Activated CD4-positive, alpha-beta T cell treated with anti-CD3 and anti-CD28 coated beads, Interleukin-2, amount 50 U/mL, for 1 hour (primary cell): ENCODE results near the gene GPN1.
A peak's percentile ranks its signal among the peaks of the same experiment; 100 is the strongest.
"Not testable (repeated sequence)": the region's sequence is repeated elsewhere in the genome, so short reads cannot be mapped to it uniquely, and the experiment has no call there.

Experiments used
- DNase-seq: peaks from one replicate; pipeline ENCODE4 v3.0.0-alpha.2; 2020

GPN1 gene

GRCh38 chr2:27628767-27629709, at the start of gene GPN1, which contains the start of gene CCDC121:
Gene GPN1 (plus strand): TSS chr2:27629050. CDS start chr2:27629059, 9 bp downstream.
Gene CCDC121 (minus strand): TSS chr2:27629012. CDS start chr2:27627799, 1,213 bp downstream.
- peak; percentile 94 for DNase-seq

GRCh38 chr2:27581417-27582128, 47.3 kb upstream of the GPN1 start:
- DNase-seq = no peak

DNA sequence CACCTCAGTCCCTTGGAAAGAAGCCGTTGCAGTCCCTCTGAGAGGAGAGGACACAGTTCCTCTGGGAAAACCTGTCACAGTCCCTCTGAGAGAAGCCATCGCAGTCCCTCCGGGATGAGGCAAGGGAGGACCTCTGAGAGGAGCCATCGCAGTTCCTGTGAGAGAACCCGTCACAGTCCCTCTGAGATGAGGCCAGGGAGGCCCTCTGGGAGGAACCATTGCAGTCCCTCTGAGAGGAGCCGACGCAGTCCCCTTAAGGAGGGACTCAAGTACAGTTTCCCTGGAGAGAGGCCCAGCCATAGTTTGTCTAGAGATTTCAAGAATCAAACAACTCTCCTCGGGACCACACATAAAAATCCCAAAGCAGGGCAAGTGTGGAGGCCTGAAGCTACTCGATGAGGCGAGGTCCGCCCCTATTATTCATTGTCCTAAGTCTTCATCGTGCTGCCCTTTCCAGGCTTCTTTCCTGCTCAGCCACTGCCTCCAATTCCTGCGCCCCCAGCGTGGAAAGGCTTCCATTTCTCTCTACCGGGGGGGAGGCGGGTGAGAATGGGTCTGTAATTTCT, 46.6 kb upstream of the GPN1 start:
- no peak for DNase-seq

GRCh38 chr2:27582695-27583389, 46.0 kb upstream of the GPN1 start, which contains the start of gene ZNF512:
Gene ZNF512 (plus strand): TSS chr2:27583042. CDS start chr2:27583113, 71 bp downstream.
- DNase-seq = peak; percentile 64

GRCh38 chr2:27583390-27583915, 45.4 kb upstream of the GPN1 start:
- DNase-seq = no peak

DNA sequence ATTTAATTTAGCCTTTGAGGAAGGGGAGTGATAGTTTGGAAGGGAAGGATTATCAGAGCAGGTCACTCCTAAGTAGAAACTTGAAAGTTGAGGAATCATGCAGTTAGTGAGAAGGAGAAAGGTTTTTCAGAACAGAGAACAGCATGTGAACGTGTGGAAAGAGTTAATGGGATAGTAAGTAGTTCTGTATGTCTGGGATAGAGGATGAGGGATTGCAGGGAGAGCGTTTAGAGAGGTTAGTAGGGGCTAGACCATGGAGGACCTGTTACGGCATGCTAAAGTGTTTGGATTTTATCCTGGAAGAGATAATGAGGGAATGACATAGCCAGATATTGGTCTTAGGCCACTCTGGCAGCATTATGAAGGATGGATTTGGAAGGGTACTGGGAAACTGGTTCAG, 44.3 kb upstream of the GPN1 start:
- DNase-seq = no peak

- DNase-seq = no peak
These were observed 41.8 kb upstream of the GPN1 start for GRCh38 chr2:27587025-27587424.

DNA sequence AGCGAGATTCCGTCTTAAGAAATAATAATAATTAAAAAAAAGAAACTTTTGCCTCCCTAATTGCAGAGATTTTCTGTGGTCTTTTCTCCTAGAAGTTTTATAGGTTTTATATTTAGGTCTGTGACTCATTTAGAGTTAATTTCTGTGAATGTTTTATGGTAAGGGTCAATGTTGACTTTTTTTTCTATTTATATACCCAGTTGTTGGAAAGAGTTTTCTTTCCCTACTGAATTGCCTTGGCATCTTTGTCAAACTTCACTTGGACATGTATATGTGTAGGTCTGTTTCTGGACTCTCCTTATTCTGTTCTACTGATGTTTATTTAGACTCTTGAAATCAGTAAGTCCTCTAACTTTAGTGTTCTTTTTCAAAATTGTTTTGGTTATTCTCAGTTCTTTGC, 40.5 kb upstream of the GPN1 start:
- DNase-seq = no peak

GRCh38 chr2:27591745-27592144, 37.1 kb upstream of the GPN1 start:
- no peak for DNase-seq

DNA sequence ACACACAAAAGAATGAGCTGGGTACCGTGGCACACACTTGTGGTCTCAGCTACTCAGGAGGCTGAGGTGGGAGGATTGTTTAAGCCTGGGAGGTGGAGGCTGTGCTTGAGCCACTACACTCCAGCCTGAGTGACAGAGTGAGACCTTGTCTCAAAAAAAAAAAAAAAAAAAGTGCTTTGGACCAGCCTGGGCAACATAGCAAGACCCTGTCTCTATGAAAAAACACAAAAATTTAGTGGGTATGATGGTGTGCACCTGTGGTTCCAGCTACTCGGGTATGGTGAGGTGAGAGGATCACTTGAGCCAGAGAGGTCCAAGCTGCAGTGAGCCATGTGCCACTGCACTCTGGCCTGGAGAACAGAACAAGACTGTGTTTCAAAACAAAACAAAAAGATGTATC, 35.6 kb upstream of the GPN1 start:
- DNase-seq = no peak

DNA sequence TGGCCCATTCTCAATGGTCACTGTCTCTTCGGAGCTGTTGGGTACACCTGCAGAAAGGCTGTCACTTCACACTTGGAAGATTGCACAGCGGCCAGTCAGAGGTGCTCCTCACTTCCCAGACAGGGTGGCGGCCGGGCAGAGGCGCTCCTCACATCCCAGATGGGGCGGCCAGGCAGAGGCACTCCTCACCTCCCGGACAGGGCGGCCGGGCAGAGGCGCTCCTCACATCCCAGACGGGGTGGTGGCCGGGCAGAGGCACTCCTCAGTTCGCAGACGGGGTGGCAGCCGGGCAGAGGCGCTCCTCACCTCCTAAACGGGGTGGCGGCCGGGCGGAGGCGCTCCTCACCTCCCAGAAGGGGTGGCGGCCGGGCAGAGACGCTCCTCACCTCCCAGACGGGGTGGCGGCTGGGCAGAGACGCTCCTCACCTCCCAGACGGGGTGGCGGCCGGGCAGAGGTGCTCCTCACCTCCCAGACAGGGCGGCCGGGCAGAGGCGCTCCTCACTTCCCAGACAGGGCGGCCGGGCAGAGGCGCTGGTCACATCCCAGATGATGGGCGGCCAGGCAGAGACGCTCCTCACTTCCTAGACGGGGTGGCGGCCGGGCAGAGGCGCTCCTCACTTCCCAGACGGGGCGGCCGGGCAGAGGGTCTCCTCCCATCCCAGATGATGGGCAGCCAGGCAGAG, 34.7 kb upstream of the GPN1 start:
- not testable (repeated sequence) for DNase-seq

DNA sequence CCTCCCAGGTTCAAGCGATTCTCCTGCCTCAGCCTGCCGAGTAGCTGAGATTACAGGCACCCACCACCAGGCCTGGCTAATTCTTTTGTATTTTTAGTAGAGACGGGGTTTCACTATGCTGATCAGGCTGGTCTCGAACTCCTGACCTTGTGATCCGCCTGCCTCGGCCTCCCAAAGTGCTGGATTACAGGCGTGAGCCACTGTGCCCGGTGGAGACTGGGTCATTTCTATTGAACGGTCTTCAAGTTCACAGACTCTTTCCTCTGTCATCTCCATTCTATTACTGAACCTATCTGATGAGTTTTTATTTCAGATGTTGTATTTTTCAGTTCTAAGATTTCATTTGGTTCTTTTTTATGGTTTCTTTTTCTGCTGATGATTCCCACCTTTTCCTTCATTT, 33.4 kb upstream of the GPN1 start:
- not testable (repeated sequence) for DNase-seq

DNA sequence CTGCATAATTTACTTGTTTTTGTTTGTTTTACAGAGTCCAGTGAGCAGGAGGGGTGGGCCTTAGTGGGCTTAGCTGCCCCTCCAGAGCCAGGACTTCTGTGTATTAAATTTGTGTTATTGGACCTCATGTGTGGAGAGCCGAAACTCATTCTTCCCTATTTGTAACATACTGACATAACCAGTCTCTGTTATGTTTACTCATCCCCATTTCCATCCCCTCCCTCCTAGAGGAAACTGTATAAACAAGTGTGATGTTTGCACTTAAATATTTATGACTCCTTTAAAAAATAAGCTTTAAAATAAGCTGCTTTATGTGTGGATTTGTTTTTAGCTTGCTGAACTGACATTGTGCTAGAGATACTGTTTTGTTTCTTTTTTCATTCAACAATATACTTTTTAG, 32.2 kb upstream of the GPN1 start:
- DNase-seq = no peak

DNA sequence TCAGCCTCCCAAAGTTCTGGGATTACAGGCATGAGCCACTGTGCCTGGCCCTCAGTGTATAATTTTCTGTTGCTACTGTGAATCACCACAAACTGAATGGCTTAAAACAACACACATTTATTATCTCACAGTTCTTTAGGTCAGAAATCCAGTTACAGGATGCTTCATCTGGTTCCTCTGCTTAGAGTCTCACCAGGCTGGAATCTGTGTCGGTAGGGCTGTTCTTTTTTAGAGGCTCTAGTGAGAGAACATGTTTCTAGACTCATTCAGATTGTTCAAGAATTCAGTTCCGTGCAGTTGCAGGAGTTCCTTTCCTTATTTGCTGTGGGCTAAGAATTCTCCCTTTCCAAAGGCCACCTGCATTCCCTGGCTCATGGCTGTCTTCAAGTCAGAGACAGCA, 22.2 kb upstream of the GPN1 start:
- DNase-seq = no peak

DNA sequence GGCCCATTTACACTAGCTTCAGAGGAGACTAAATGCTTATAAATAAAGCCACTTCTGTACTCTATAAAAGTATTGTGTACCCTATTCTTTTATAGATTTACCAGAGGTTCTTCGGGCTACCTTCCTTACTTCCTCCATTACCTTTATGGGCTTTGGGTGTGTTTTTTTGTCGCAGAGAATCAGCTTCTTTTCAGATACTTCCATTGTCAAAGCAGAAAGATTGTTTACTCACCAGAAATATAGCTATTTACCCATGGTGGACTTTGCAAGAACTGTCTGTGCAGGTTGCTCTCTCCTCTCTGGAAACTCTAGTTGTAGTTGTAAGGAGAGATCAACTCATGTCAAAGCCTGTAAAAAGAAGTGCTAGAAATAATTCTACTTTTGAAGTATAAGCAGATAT, 14.9 kb upstream of the GPN1 start:
- no peak for DNase-seq

GRCh38 chr2:27615316-27615715, 13.5 kb upstream of the GPN1 start:
- no peak for DNase-seq

GRCh38 chr2:27621524-27621923, 7.3 kb upstream of the GPN1 start:
- DNase-seq = no peak

DNA sequence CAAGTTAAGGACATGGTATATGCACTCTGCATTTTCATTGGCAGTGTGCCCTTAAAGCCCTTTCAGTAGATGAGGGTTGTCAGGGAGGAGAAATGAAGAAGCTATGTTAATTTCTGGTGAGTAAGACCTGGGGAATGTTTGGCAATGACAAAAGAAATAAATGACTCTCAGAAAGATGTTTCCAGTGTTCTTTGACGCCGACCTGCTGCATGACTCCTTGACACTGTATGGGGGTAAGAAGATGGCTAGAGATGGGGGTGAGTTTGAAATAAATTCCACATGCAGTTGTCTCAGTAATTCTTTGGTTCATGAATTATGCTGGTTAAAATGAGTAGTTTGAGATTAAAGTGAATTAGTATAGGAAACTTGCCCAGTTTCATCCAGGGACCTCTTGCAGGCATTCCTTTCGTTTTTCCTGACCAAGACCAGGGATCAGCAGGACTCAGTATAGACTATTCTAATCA, 5.9 kb upstream of the GPN1 start:
- no peak for DNase-seq

- no peak for DNase-seq
These were observed 3.9 kb upstream of the GPN1 start for GRCh38 chr2:27624943-27625342.

DNA sequence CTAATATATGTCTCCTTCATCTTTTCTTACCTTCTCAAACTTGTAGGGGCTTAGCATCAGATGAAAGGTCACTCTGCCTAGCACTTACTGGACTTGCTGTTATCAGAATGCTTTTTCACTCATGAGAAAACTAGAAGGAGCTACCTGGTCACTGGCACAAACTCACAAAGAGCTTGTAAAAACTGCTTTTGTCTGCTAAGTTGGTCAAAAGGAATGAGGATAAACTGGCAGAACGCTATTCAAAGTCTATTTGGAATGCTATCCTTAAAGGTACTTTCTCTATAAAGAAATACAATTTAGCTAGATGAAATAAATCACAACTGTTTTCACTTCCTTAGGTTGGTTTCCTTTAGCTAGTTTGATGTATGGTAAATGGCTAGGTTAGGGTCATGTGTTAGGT, 2.5 kb upstream of the GPN1 start:
- not testable (repeated sequence) for DNase-seq

GRCh38 chr2:27626921-27627320, 1.9 kb upstream of the GPN1 start:
- DNase-seq = not testable (repeated sequence)
